COR-L47 (cell line): ENCODE data around the gene FLOT2.
"Not testable (repeated sequence)": the region's sequence is repeated elsewhere in the genome, so short reads cannot be mapped to it uniquely, and the experiment has no call there.

ENCODE experiments used
- DNase-seq: peaks from one replicate; lab custom pipeline; 2025; lab: John Stamatoyannopoulos, UW

Gene FLOT2

GRCh38 chr17:28896884-28897768 is at the start of gene FLOT2:
Gene FLOT2, minus strand, starts transcription at chr17:28897733. Its CDS starts 159 bp downstream, at chr17:28897574.
- DNase-seq = peak; percentile 77

GRCh38 chr17:28946239-28946638 is 48.7 kb upstream of the FLOT2 start:
- no peak for DNase-seq

GRCh38 chr17:28944862-28945741 is 47.6 kb upstream of the FLOT2 start:
- no peak for DNase-seq

GRCh38 chr17:28944343-28944742 is 46.8 kb upstream of the FLOT2 start:
- no peak for DNase-seq

- no peak for DNase-seq
Measured at GRCh38 chr17:28942925-28943324, 45.4 kb upstream of the FLOT2 start.

GRCh38 chr17:28941251-28941650 is 43.7 kb upstream of the FLOT2 start:
- no peak for DNase-seq

- no peak for DNase-seq
Measured at GRCh38 chr17:28940675-28941074, 43.1 kb upstream of the FLOT2 start.

- no peak for DNase-seq
Measured at GRCh38 chr17:28940142-28940541, 42.6 kb upstream of the FLOT2 start.

- no peak for DNase-seq
Measured at GRCh38 chr17:28938552-28938951, 41.0 kb upstream of the FLOT2 start.

GRCh38 chr17:28937044-28937729 is 39.7 kb upstream of the FLOT2 start:
- no peak for DNase-seq

- DNase-seq = no peak
Measured at GRCh38 chr17:28935744-28936460, 38.4 kb upstream of the FLOT2 start.

- not testable (repeated sequence) for DNase-seq
Measured at GRCh38 chr17:28934508-28934907, 37.0 kb upstream of the FLOT2 start.

- no peak for DNase-seq
Measured at GRCh38 chr17:28929787-28930186, 32.3 kb upstream of the FLOT2 start.

- no peak for DNase-seq
Measured at GRCh38 chr17:28928061-28928460, 30.5 kb upstream of the FLOT2 start.

- DNase-seq = no peak
Measured at GRCh38 chr17:28926786-28927185, 29.3 kb upstream of the FLOT2 start.

GRCh38 chr17:28926366-28926765 is 28.8 kb upstream of the FLOT2 start:
- DNase-seq = no peak

GRCh38 chr17:28925912-28926365 is 28.4 kb upstream of the FLOT2 start:
- DNase-seq = no peak

- no peak for DNase-seq
Measured at GRCh38 chr17:28920201-28920600, 22.7 kb upstream of the FLOT2 start.

- DNase-seq = no peak
Measured at GRCh38 chr17:28918295-28918694, 20.8 kb upstream of the FLOT2 start.

- DNase-seq = no peak
Measured at GRCh38 chr17:28917465-28917864, 19.9 kb upstream of the FLOT2 start.

GRCh38 chr17:28917029-28917428 is 19.5 kb upstream of the FLOT2 start:
- no peak for DNase-seq
